ENCODE data around the gene ATG9B.

The ATG9B gene

DNA sequence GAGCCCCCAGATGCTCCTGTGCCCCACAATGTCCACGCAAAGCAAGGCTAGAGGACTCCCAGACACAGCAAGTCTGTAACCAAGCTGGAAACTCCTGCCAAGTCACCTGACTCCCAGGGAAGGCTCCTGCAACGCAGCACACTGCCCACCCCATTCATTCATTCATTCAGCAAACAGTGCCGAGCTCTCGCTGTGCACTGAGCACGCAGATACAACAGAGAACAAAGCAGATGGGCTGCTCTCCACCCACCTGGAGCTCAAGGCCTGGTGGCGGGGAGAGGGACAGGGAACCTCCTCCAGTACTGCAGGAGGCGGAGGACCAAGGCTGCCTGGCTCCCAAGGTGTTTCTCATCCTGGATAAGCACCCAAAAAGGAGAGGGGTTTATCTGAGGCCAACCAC, 54.8 kb downstream of the ATG9B start (continued):
- TF ChIP-seq ZFP30 (CRISPR knock-in tag; IDR thresholded peaks at IDR 0.05) (no peak), CSDC2 (CRISPR knock-in tag; IDR thresholded peaks at IDR 0.05) (no peak), SNAI2 (CRISPR knock-in tag; IDR thresholded peaks at IDR 0.05) (no peak), ZNF565 (CRISPR knock-in tag; conservative IDR thresholded peaks at IDR 0.05; ENCODE audit: low read depth) (no peak), GLIS3 (CRISPR knock-in tag; IDR thresholded peaks at IDR 0.05) (no peak), ZNF8 (CRISPR knock-in tag; IDR thresholded peaks at IDR 0.05) (no peak), ZNF70 (CRISPR knock-in tag; IDR thresholded peaks at IDR 0.05) (no peak), ZC3H10 (CRISPR knock-in tag; IDR thresholded peaks at IDR 0.05) (no peak), RARB (CRISPR knock-in tag; IDR thresholded peaks at IDR 0.05) (no peak), ARNTL (CRISPR knock-in tag; IDR thresholded peaks at IDR 0.05; ENCODE audit: borderline replicate concordance, low read depth) (no peak), CREB5 (CRISPR knock-in tag; IDR thresholded peaks at IDR 0.05; ENCODE audit: low read depth) (no peak)

GRCh38 chr7:150968734-150969372, 55.4 kb downstream of the ATG9B start:
- TF ChIP-seq RARB (CRISPR knock-in tag; IDR thresholded peaks at IDR 0.05) = no peak
- TF ChIP-seq CREB5 (CRISPR knock-in tag; IDR thresholded peaks at IDR 0.05; ENCODE audit: low read depth) = no peak
- no peak for TF ChIP-seq ZNF8 (CRISPR knock-in tag; IDR thresholded peaks at IDR 0.05)

DNA sequence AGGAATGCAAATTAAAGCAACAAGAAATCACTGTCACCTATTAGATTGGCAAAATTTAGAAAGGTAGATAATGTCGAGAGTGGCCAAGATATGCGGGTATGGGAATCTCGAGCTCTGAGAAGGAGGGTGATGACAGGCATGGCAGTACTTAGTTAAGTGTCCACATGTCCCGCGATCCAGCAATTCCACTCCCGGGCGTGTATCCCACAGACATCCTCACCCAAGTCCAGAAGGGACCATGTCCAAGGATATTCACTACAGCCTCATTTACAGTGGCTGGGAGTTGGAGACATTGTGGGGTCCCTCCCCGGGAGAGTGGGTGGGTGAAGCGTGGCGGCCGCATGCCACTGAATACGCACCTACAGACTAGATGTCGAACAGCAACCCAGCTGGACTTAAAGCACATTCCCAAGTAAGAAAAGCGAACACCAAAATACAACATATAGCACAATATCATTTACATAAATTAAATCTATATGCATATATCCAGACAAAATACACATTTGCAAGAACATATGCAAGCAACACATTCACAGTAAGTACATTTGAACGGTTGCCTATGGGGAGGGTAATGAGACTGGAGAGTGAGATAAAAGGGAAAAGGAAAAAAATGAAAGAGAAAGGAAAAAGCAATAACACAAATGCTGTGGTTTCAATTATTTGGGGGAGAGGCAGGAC, 56.1 kb downstream of the ATG9B start:
- no peak for ATAC-seq

More at GRCh38 chr7:150968734-150969372, 55.4 kb downstream of the ATG9B start:
- ATAC-seq = no peak

DNA sequence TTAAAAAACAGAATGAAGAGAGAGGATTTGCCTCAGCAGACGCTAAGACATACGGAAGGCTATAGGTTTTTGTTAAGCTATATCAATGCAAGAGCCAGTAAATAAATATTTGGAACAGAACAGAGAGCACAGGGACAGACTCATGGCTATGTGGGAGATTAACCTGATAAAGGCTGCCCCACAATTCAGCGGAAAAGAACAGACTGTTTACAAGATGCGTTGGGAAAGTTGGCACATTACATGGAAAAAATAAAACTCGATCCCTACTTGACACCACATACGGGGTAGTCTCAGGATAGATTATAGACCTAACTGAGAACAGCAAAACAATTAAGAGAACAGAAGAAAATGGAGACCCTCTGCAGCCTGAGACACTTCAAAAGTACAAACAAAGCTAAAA, 56.9 kb downstream of the ATG9B start:
- no peak for ATAC-seq
- TF ChIP-seq ISL1 (CRISPR knock-in tag; IDR thresholded peaks at IDR 0.05) = no peak
- TF ChIP-seq CREB5 (CRISPR knock-in tag; IDR thresholded peaks at IDR 0.05; ENCODE audit: low read depth) = no peak
- no peak for TF ChIP-seq TSHZ2 (CRISPR knock-in tag; IDR thresholded peaks at IDR 0.05)
- TF ChIP-seq RARB (CRISPR knock-in tag; IDR thresholded peaks at IDR 0.05) = no peak
- TF ChIP-seq BACH2 (CRISPR knock-in tag; IDR thresholded peaks at IDR 0.05; ENCODE audit: borderline replicate concordance) = no peak
- no peak for TF ChIP-seq SNAI2 (CRISPR knock-in tag; IDR thresholded peaks at IDR 0.05)
- TF ChIP-seq ARNTL (CRISPR knock-in tag; IDR thresholded peaks at IDR 0.05; ENCODE audit: borderline replicate concordance, low read depth) = no peak

More for the DNA sequence above, 56.1 kb downstream of the ATG9B start:
- TF ChIP-seq ARNTL (CRISPR knock-in tag; IDR thresholded peaks at IDR 0.05; ENCODE audit: borderline replicate concordance, low read depth) = no peak
- no peak for TF ChIP-seq ZFP30 (CRISPR knock-in tag; IDR thresholded peaks at IDR 0.05)
- no peak for TF ChIP-seq CREB5 (CRISPR knock-in tag; IDR thresholded peaks at IDR 0.05; ENCODE audit: low read depth)
- no peak for TF ChIP-seq ZNF565 (CRISPR knock-in tag; conservative IDR thresholded peaks at IDR 0.05; ENCODE audit: low read depth)
- no peak for TF ChIP-seq ZC3H10 (CRISPR knock-in tag; IDR thresholded peaks at IDR 0.05)
- TF ChIP-seq TSHZ2 (CRISPR knock-in tag; IDR thresholded peaks at IDR 0.05) = no peak

Measured in SK-N-SH treated with all-trans-retinoic acid at 6 μM for 48 hours (cell line).